Trophoblast cell (in vitro differentiated cells and primary cell): ENCODE results near the gene LRRN3.
A peak's percentile ranks its signal among the peaks of the same experiment; 100 is the strongest.

Experiments used
- DNase-seq, 2 donors: peaks; one replicate each; pipeline ENCODE4 v3.0.0-alpha.2; 2016
- H2AFZ ChIP-seq: 2 replicates; pipeline ENCODE4 v1.6.1; 2013; ENCODE audit warnings: low read length, moderate library complexity, mild to moderate bottlenecking; ENCODE audit not compliant: insufficient read depth, poor library complexity
- H2AK5ac ChIP-seq: 2 replicates; pipeline ENCODE4 v1.6.1; 2013; ENCODE audit warnings: mild to moderate bottlenecking, low read length
- H2BK120ac ChIP-seq: 2 replicates; pipeline ENCODE4 v1.6.1; 2013; ENCODE audit warnings: low read length, mild to moderate bottlenecking, moderate library complexity; ENCODE audit not compliant: insufficient read depth, poor library complexity
- H2BK12ac ChIP-seq: 2 replicates; pipeline ENCODE4 v1.6.1; 2013; ENCODE audit warnings: mild to moderate bottlenecking, low read length, moderate library complexity
- H2BK5ac ChIP-seq: 2 replicates; pipeline ENCODE4 v1.6.1; 2013; ENCODE audit warnings: low read length, low read depth, moderate library complexity, mild to moderate bottlenecking; ENCODE audit not compliant: poor library complexity
- H3K14ac ChIP-seq: 2 replicates; pipeline ENCODE4 v1.6.1; 2013; ENCODE audit warnings: mild to moderate bottlenecking, low read length
- H3K18ac ChIP-seq: 2 replicates; pipeline ENCODE4 v1.6.1; 2013; ENCODE audit warnings: mild to moderate bottlenecking, low read length
- H3K23ac ChIP-seq: 2 replicates; pipeline ENCODE4 v1.6.1; 2013; ENCODE audit warnings: low read length
- H3K27ac ChIP-seq: 2 replicates; pipeline ENCODE4 v1.5.1; 2013; ENCODE audit warnings: low read depth, mild to moderate bottlenecking, inconsistent platforms, low read length, moderate library complexity
- H3K27me3 ChIP-seq: 2 replicates; pipeline ENCODE4 v1.6.1; 2013; ENCODE audit warnings: inconsistent platforms, mild to moderate bottlenecking, low read length, moderate library complexity; ENCODE audit not compliant: insufficient read depth
- H3K36me3 ChIP-seq, 2 experiments: 1 replicate in 1 of 2; 2 replicates in 1 of 2; pipeline ENCODE4 v1.6.1; 2013; ENCODE audit warnings: low read length in 2 of 2, mild to moderate bottlenecking in 2 of 2, moderate library complexity in 1 of 2; ENCODE audit not compliant: insufficient read depth in 2 of 2, control insufficient read depth in 1 of 2
- H3K4ac ChIP-seq: 2 replicates; pipeline ENCODE4 v1.6.1; 2013; ENCODE audit warnings: low read depth, mild to moderate bottlenecking, low read length, moderate library complexity
- H3K4me1 ChIP-seq, 2 experiments: 1 replicate in 1 of 2; 2 replicates in 1 of 2; pipeline ENCODE4 v1.6.1; 2013; ENCODE audit warnings: low read length in 2 of 2, mild to moderate bottlenecking in 2 of 2, moderate library complexity in 1 of 2; ENCODE audit not compliant: insufficient read depth in 2 of 2, control insufficient read depth in 1 of 2
- H3K4me2 ChIP-seq: 2 replicates; pipeline ENCODE4 v1.6.1; 2013; ENCODE audit warnings: inconsistent platforms, mild to moderate bottlenecking, low read length, moderate library complexity
- H3K4me3 ChIP-seq: 2 replicates; pipeline ENCODE4 v1.5.1; 2013; ENCODE audit warnings: mild to moderate bottlenecking, low read depth, low read length, inconsistent platforms
- H3K79me1 ChIP-seq: one replicate; pipeline ENCODE4 v1.6.1; 2013; ENCODE audit warnings: low read length
- H3K79me2 ChIP-seq: 2 replicates; pipeline ENCODE4 v1.6.1; 2013; ENCODE audit warnings: low read length, mild to moderate bottlenecking; ENCODE audit not compliant: control insufficient read depth, insufficient read depth, poor library complexity
- H3K9ac ChIP-seq: 2 replicates; pipeline ENCODE4 v1.6.1; 2013; ENCODE audit warnings: mild to moderate bottlenecking, low read length
- H3K9me3 ChIP-seq: 2 replicates; pipeline ENCODE4 v1.6.1; 2013; ENCODE audit warnings: low read depth, mild to moderate bottlenecking, control low read depth, inconsistent platforms, low read length; ENCODE audit not compliant: insufficient read depth
- H4K12ac ChIP-seq: 2 replicates; pipeline ENCODE4 v1.6.1; 2013; ENCODE audit warnings: low read depth, mild to moderate bottlenecking, low read length, moderate library complexity
- H4K8ac ChIP-seq: 2 replicates; pipeline ENCODE4 v1.6.1; 2013; ENCODE audit warnings: low read depth, mild to moderate bottlenecking, low read length, moderate library complexity
- H4K91ac ChIP-seq: one replicate; pipeline ENCODE4 v1.6.1; 2013; ENCODE audit warnings: low read depth, mild to moderate bottlenecking, low read length, moderate library complexity
- WGBS: extraction: QIAGEN DNeasy Blood & Tissue Kit; methylation state at CpG from one replicate; pipeline ENCODE4 v1.1.7; 2013; ENCODE audit warnings: missing lambda C conversion rate; ENCODE audit not compliant: insufficient read length, insufficient coverage; ENCODE audit errors: extremely low coverage; 5-methylcytosine and 5-hydroxymethylcytosine counted together

The LRRN3 gene

GRCh38 chr7:111137296-111138192 is 46.6 kb downstream of the LRRN3 start:
- Histone ChIP-seq H2AK5ac (no peak overlapping the region), H2BK12ac (no peak overlapping the region), H2AFZ (no peak overlapping the region), H3K27ac (no peak overlapping the region), H3K36me3 (no peaks in the 10 kb centered on the region), H2BK120ac (no peak overlapping the region), H3K4me2 (no peak overlapping the region), H2BK5ac (peak overlapping the region; percentile 90), H3K23ac (no peak overlapping the region), H3K4me1 (peaks cover 0 to 3% of the 10 kb centered on the region in 2 experiments), H3K79me2 (no peaks in the 10 kb centered on the region), H4K91ac (peak overlapping the region; percentile 51), H3K4ac (no peak overlapping the region), H4K8ac (no peak overlapping the region), H4K12ac (no peak overlapping the region), H3K18ac (no peak overlapping the region), H3K9me3 (no peaks in the 10 kb centered on the region), H3K14ac (no peak overlapping the region), H3K4me3 (no peak overlapping the region), H3K79me1 (no peaks in the 10 kb centered on the region), H3K27me3 (no peaks in the 10 kb centered on the region), H3K9ac (no peak overlapping the region)
- no CpG with 5 or more reads among the region's 4 CpGs for WGBS
- peak; percentile 6 to 24 for DNase-seq

GRCh38 chr7:111138193-111138569 is 47.3 kb downstream of the LRRN3 start:
- Histone ChIP-seq H3K4me1 (peaks cover 0 to 3% of the 10 kb centered on the region in 2 experiments), H3K27me3 (no peaks in the 10 kb centered on the region), H2BK12ac (no peak overlapping the region), H3K18ac (no peak overlapping the region), H3K36me3 (no peaks in the 10 kb centered on the region), H3K23ac (no peak overlapping the region), H2AFZ (no peak overlapping the region), H2AK5ac (no peak overlapping the region), H3K27ac (no peak overlapping the region), H3K4ac (no peak overlapping the region), H3K79me1 (no peaks in the 10 kb centered on the region), H3K79me2 (no peaks in the 10 kb centered on the region), H3K4me3 (no peak overlapping the region), H2BK5ac (no peak overlapping the region), H4K91ac (no peak overlapping the region), H3K9me3 (no peaks in the 10 kb centered on the region), H2BK120ac (no peak overlapping the region), H3K14ac (no peak overlapping the region), H4K12ac (no peak overlapping the region), H4K8ac (no peak overlapping the region), H3K4me2 (no peak overlapping the region), H3K9ac (no peak overlapping the region)
- no CpG with 5 or more reads among the region's 2 CpGs for WGBS
- DNase-seq = peak; percentile 1 to 4

- no peak overlapping the region for H3K4me3 ChIP-seq
- H3K4me1 ChIP-seq = peaks cover 0 to 3% of the 10 kb centered on the region in 2 experiments
- H3K4me2 ChIP-seq = no peak overlapping the region
Observed at GRCh38 chr7:111138586-111138985, 47.7 kb downstream of the LRRN3 start.

GRCh38 chr7:111140091-111140865 is 49.4 kb downstream of the LRRN3 start:
- H3K14ac ChIP-seq = no peak overlapping the region
- no peak overlapping the region for H3K27ac ChIP-seq
- no peak for DNase-seq
- H3K79me2 ChIP-seq = no peaks in the 10 kb centered on the region
- no peak overlapping the region for H3K4me2 ChIP-seq
- no peak overlapping the region for H4K8ac ChIP-seq
- peaks cover 0 to 3% of the 10 kb centered on the region in 2 experiments for H3K4me1 ChIP-seq
- H3K27me3 ChIP-seq = no peaks in the 10 kb centered on the region
- no peak overlapping the region for H3K4me3 ChIP-seq
- H4K12ac ChIP-seq = no peak overlapping the region
- H2BK5ac ChIP-seq = no peak overlapping the region
- H2BK12ac ChIP-seq = no peak overlapping the region
- H3K4ac ChIP-seq = no peak overlapping the region
- H3K79me1 ChIP-seq = no peaks in the 10 kb centered on the region
- H3K9me3 ChIP-seq = no peaks in the 10 kb centered on the region
- no peak overlapping the region for H3K18ac ChIP-seq
- H2AFZ ChIP-seq = no peak overlapping the region
- no peak overlapping the region for H4K91ac ChIP-seq
- no CpG with 5 or more reads among the region's 2 CpGs for WGBS
- H3K9ac ChIP-seq = no peak overlapping the region
- H3K23ac ChIP-seq = no peak overlapping the region
- H2BK120ac ChIP-seq = no peak overlapping the region
- H3K36me3 ChIP-seq = no peaks in the 10 kb centered on the region
- H2AK5ac ChIP-seq = no peak overlapping the region

More at GRCh38 chr7:111138586-111138985, 47.7 kb downstream of the LRRN3 start:
- H3K79me2 ChIP-seq = no peaks in the 10 kb centered on the region
- H3K27me3 ChIP-seq = no peaks in the 10 kb centered on the region
- no peak overlapping the region for H4K8ac ChIP-seq
- H3K79me1 ChIP-seq = no peaks in the 10 kb centered on the region
- no peak overlapping the region for H3K18ac ChIP-seq
- H2AK5ac ChIP-seq = no peak overlapping the region
- no peak overlapping the region for H2AFZ ChIP-seq
- no peak overlapping the region for H3K14ac ChIP-seq
- H2BK120ac ChIP-seq = no peak overlapping the region
- H3K9ac ChIP-seq = no peak overlapping the region
- H3K9me3 ChIP-seq = no peaks in the 10 kb centered on the region
- H3K23ac ChIP-seq = no peak overlapping the region
- no peak for DNase-seq
- H3K27ac ChIP-seq = no peak overlapping the region
- no peak overlapping the region for H4K91ac ChIP-seq
- H3K36me3 ChIP-seq = no peaks in the 10 kb centered on the region
- H2BK12ac ChIP-seq = no peak overlapping the region
- no peak overlapping the region for H3K4ac ChIP-seq
- H2BK5ac ChIP-seq = no peak overlapping the region
- H4K12ac ChIP-seq = no peak overlapping the region
